Epithelial cell of proximal tubule (primary cell): ENCODE measurements around the gene PDGFD. TPM values are rescaled to one million over a fixed set of nuclear protein-coding genes. Genes with fewer than 3 reads are reported as not detected.
A peak's percentile ranks its signal among the peaks of the same experiment; 100 is the strongest.

ENCODE experiments used
- DNase-seq: peaks from one replicate; pipeline ENCODE4 v3.0.0-alpha.2; 2011; ENCODE audit warnings: low read depth
- H3K4me3 ChIP-seq: 2 replicates; pipeline ENCODE4 v1.5.1; 2011; ENCODE audit warnings: low read depth, mild to moderate bottlenecking, low read length
- CTCF ChIP-seq: conservative IDR thresholded peaks from 2 replicates; pipeline ENCODE4 v1.5.1; 2012; ENCODE audit warnings: low read depth, mild to moderate bottlenecking, low read length
- total RNA-seq: library from RNA; depleted of rRNA; stranded (reverse); fragments of >200 nt; gene quantifications from 2 replicates; pipeline ENCODE4 v1.2.3, GENCODE V29; 2015

Gene PDGFD
- total RNA-seq = 2.0 and 3.4 TPM in 2 replicates

GRCh38 chr11:104164028-104164520 lies at the start of gene PDGFD:
Gene PDGFD (minus strand): TSS chr11:104164147.
- peak; percentile 42 for TF ChIP-seq CTCF
- no peak for DNase-seq
- peak within 1 kb of the TSS; percentile 63 for H3K4me3 ChIP-seq

GRCh38 chr11:104206936-104207335 lies 43.0 kb upstream of the PDGFD start:
- TF ChIP-seq CTCF = no peak
- no peak overlapping the region for H3K4me3 ChIP-seq
- no peak for DNase-seq

- H3K4me3 ChIP-seq = no peak overlapping the region
- no peak for DNase-seq
- no peak for TF ChIP-seq CTCF
Observed at GRCh38 chr11:104205838-104206237, 41.9 kb upstream of the PDGFD start.

- no peak overlapping the region for H3K4me3 ChIP-seq
- no peak for DNase-seq
- TF ChIP-seq CTCF = no peak
Observed at GRCh38 chr11:104200688-104201087, 36.7 kb upstream of the PDGFD start.

GRCh38 chr11:104199053-104199452 lies 35.1 kb upstream of the PDGFD start:
- DNase-seq = no peak
- no peak for TF ChIP-seq CTCF
- H3K4me3 ChIP-seq = no peak overlapping the region

GRCh38 chr11:104198576-104198975 lies 34.6 kb upstream of the PDGFD start:
- TF ChIP-seq CTCF = no peak
- H3K4me3 ChIP-seq = no peak overlapping the region

GRCh38 chr11:104191124-104191523 lies 27.2 kb upstream of the PDGFD start:
- DNase-seq = no peak
- no peak for TF ChIP-seq CTCF
- H3K4me3 ChIP-seq = no peak overlapping the region

More at GRCh38 chr11:104198576-104198975, 34.6 kb upstream of the PDGFD start:
- no peak for DNase-seq
